Mucosa of descending colon (tissue), 3 donors: Measurements from ENCODE around the gene GABRG3. TPM values are rescaled to one million over a fixed set of nuclear protein-coding genes. Genes with fewer than 3 reads are reported as not detected.

Experiments used
- ATAC-seq: fragments of 200-7000 bp; cut with Tn5 transposase; one replicate; pipeline ENCODE4 v1.9.1; 2020; ENCODE audit warnings: mild to moderate bottlenecking, moderate library complexity
- DNase-seq, 3 donors: peaks; one replicate each; pipeline ENCODE4 v3.0.0-alpha.2; 2020
- H3K36me3 ChIP-seq: fragments of 200-600 bp; one replicate; pipeline ENCODE4 v1.8.0; 2021; ENCODE audit warnings: low read depth, mild to moderate bottlenecking
- H3K4me1 ChIP-seq: fragments of 200-600 bp; one replicate; pipeline ENCODE4 v1.8.0; 2021; ENCODE audit warnings: low read depth, mild to moderate bottlenecking
- H3K4me3 ChIP-seq: fragments of 200-600 bp; one replicate; pipeline ENCODE4 v1.8.0; 2021; ENCODE audit warnings: mild to moderate bottlenecking
- H3K9me3 ChIP-seq: fragments of 200-600 bp; one replicate; pipeline ENCODE4 v1.8.0; 2021; ENCODE audit warnings: mild to moderate bottlenecking
- intact Hi-C, 2 donors: fragments of 100-400 bp; cut with DNase I in 1 of 2; cut with micrococcal nuclease in 1 of 2; formaldehyde crosslinking; loops; one replicate each; pipeline versions ENCODE4 v1.11.0 to v1.11.1; 2022; cut with DNase I, micrococcal nuclease
- total RNA-seq, 3 donors: library from RNA; stranded (reverse); fragmentation: NEBNext Ultra II Directional in 2 of 3; extraction: Animal tissue kit (Norgen Biotek cat#: 25700) in 2 of 3; gene quantifications; one replicate each; pipeline versions ENCODE4 v1.2.1 to v1.2.4, GENCODE V29; 2021 to 2023
- TF ChIP-seq, protein P1 (sequence below): fragments of 200-600 bp; IDR thresholded peaks from one replicate; pipeline ENCODE4 v1.8.0; 2022; ENCODE audit warnings: antibody characterized with exemption, mild to moderate bottlenecking
- donor health status: DM: no; HTN: no; CAD: no; lungs with moderate emphysema.
- donor health status: DM: no; HTN: no; CAD: no.
- donor health status: DM: no; HTN: yes; CAD: no.

The GABRG3 gene
- total RNA-seq, 3 donors from 2014 or later = 0.03 TPM; not detected in 2

DNA sequence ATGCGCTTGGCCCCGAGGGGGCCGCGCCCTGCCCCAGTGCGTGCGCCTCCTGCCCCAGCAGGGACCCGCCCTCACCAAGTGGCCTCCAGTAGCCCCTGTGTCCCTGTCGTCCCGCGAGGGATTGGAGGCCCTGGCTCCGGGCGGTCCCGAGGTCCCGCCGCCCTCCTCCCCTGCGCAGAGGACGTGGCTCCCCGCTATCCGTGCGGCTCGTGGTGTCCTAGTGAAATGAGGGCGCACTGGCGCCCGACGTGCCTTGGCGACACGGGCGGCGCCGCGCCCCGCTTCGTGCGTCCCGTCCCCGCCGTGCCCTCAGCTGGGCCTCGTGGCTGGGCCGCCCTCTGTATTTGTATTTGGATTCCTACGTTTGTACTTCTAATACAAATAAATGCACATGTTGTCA is 570.6 kb downstream of the GABRG3 start:
- Histone ChIP-seq H3K36me3 (no peaks in the 10 kb centered on the region), H3K4me1 (no peaks in the 10 kb centered on the region), H3K9me3 (peaks cover 82% of the 10 kb centered on the region), H3K4me3 (no peak overlapping the region)
- TF ChIP-seq, protein P1, sequence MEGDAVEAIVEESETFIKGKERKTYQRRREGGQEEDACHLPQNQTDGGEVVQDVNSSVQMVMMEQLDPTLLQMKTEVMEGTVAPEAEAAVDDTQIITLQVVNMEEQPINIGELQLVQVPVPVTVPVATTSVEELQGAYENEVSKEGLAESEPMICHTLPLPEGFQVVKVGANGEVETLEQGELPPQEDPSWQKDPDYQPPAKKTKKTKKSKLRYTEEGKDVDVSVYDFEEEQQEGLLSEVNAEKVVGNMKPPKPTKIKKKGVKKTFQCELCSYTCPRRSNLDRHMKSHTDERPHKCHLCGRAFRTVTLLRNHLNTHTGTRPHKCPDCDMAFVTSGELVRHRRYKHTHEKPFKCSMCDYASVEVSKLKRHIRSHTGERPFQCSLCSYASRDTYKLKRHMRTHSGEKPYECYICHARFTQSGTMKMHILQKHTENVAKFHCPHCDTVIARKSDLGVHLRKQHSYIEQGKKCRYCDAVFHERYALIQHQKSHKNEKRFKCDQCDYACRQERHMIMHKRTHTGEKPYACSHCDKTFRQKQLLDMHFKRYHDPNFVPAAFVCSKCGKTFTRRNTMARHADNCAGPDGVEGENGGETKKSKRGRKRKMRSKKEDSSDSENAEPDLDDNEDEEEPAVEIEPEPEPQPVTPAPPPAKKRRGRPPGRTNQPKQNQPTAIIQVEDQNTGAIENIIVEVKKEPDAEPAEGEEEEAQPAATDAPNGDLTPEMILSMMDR = no peak
- ATAC-seq (no peak), DNase-seq (no peak)
- intact Hi-C loops = no loop called here

DNA sequence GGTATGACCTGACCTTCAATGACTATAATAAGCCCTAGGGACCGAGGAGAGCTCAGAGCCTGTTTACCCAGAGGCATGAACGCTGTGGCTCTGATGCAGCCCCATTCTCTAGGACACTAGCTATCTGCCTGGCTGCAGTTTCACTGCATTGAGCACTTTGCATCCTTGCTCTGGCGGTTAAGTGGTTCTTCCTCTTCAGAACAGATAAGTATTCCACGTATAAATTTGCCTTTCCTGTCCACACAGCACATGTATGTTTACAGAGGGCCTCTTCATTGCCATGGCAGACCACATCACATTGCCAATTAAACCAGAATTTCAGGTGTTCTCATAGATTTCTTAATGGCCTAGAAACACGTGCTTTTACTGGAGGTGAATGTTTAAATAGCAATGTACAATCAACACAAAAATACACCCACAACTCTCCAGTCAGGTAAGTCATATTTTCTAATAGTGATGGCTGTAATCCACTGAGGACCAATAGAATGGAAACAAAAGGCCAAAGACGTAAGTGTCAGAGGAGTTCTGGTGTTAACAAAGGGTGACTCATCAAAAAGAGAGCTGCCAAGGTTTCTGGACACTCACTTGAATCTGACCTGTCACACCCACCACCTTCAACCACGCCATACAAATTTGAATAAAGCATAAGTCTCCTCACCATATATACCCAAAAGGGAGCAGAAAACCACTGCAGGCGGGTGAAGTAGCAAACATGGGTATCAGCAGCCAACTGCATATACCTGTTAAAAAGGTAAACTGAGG is 574.7 kb downstream of the GABRG3 start:
- peaks cover 63% of the 10 kb centered on the region for H3K9me3 ChIP-seq
- H3K36me3 ChIP-seq = no peaks in the 10 kb centered on the region
- ATAC-seq (no peak), DNase-seq (no peak)
- no peaks in the 10 kb centered on the region for H3K4me1 ChIP-seq
- TF ChIP-seq, protein P1 = no peak
- H3K4me3 ChIP-seq = no peak overlapping the region
- intact Hi-C loops = no loop called here

DNA sequence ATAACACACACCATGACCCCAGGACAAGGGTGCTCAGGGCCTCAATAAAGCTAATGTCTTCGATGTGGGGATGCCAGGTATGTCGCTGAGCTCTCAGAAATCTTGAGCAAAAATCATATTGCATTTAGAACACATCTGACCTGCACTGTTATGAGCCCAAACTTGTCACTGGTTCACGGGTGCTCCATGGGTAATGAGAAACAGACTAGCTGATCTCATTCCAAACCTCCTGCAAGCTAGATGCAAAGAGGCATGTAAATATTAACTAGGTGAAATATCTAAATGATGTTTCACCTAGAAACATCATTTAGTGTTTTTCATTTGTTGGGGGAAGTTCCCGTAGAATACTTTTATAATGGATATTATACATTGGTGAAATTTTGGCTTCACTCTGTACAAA is 578.8 kb downstream of the GABRG3 start:
- intact Hi-C loops = no loop called here
- TF ChIP-seq, protein P1 = no peak
- no peak for DNase-seq
- Histone ChIP-seq H3K9me3 (peaks cover 59% of the 10 kb centered on the region), H3K36me3 (no peaks in the 10 kb centered on the region), H3K4me1 (no peaks in the 10 kb centered on the region), H3K4me3 (no peak overlapping the region)
- ATAC-seq = no peak

GRCh38 chr15:27550635-27551034 is 579.7 kb downstream of the GABRG3 start:
- DNase-seq (no peak), ATAC-seq (no peak)
- intact Hi-C loops = no loop called here
- peaks cover 62% of the 10 kb centered on the region for H3K9me3 ChIP-seq
- H3K4me1 ChIP-seq = no peaks in the 10 kb centered on the region
- no peak overlapping the region for H3K4me3 ChIP-seq
- TF ChIP-seq, protein P1 = no peak
- H3K36me3 ChIP-seq = no peaks in the 10 kb centered on the region

DNA sequence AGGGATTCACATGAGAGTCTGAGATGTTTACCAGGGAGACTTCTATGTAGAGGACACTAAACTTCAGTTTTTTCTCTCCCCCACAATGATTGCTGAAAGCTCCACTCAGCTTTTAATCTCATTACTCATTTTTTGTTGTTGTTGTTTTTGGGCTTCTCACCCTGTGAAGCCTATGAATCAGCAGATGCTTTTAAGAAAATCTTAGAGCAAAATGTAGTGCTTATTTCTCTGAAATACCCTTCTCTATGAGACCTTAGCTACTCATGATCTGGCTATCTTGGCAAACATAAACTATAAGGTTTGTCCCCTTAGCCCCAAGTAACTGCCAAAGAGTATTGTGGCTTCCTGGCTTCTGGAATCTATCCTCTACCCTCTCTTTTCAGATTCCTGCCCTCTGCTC is 590.8 kb downstream of the GABRG3 start:
- H3K4me3 ChIP-seq = no peak overlapping the region
- ATAC-seq (no peak), DNase-seq (no peak)
- H3K36me3 ChIP-seq = no peaks in the 10 kb centered on the region
- H3K9me3 ChIP-seq = peaks cover 77% of the 10 kb centered on the region
- intact Hi-C loops = no loop called here
- no peaks in the 10 kb centered on the region for H3K4me1 ChIP-seq
- TF ChIP-seq, protein P1 = no peak
